Adrenal gland (tissue), 5 donors: ENCODE data around the gene PRR33.

Source experiments
- POLR2A ChIP-seq, 2 donors: fragments of 450-650 bp; IDR thresholded peaks; one replicate each; pipeline ENCODE4 v1.6.1; 2017; ENCODE audit warnings: antibody characterized with exemption in 2 of 2, mild to moderate bottlenecking in 2 of 2, moderate library complexity in 1 of 2
- TF ChIP-seq, protein P1 (sequence below), 6 experiments: fragments of 450-650 bp in 4 of 6; fragments of 200-600 bp in 2 of 6; sonication (generic) in 1 of 6; IDR thresholded peaks; 1 replicate in 5 of 6; 2 replicates in 1 of 6; pipeline versions ENCODE4 v1.5.1 to v1.8.0; 2016 to 2021; ENCODE audit warnings: antibody characterized with exemption in 6 of 6, mild to moderate bottlenecking in 2 of 6, moderate library complexity in 1 of 6
- donor health status: DM: no; HTN: no; CAD: no.

DNA sequence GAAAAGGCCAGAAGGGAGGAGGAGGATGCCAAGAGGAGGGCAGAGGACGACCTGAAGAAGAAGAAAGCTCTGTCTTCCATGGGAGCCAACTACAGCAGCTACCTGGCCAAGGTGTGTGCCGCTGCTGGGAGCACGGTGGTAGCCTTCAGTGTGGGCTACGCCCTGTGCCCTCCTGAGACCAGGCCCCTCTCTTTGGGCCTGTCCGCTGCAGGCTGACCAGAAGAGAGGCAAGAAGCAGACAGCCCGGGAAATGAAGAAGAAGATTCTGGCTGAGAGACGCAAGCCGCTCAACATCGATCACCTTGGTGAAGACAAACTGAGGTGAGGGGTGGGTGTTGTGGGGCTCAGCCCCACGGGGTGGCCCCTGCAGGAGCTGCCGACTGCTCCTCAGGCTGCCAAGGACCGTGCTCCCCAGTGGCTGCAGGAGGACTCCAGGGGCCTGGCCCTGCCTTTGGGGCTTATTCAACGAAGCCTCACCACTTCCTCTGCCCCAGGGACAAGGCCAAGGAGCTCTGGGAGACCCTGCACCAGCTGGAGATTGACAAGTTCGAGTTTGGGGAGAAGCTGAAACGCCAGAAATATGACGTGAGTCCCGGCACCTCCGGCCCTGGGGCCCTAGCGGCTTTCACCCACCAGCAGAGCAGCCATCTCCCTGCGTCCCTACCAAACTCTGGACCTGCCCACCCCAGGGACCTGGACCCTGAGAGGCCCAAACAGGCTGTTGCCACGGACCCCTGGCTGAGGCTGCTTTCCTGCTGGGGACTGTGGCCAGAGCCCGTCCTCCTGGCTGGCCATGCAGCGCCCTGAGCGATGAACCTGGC, 42.9 kb upstream of the PRR33 start:
- TF ChIP-seq, protein P1, sequence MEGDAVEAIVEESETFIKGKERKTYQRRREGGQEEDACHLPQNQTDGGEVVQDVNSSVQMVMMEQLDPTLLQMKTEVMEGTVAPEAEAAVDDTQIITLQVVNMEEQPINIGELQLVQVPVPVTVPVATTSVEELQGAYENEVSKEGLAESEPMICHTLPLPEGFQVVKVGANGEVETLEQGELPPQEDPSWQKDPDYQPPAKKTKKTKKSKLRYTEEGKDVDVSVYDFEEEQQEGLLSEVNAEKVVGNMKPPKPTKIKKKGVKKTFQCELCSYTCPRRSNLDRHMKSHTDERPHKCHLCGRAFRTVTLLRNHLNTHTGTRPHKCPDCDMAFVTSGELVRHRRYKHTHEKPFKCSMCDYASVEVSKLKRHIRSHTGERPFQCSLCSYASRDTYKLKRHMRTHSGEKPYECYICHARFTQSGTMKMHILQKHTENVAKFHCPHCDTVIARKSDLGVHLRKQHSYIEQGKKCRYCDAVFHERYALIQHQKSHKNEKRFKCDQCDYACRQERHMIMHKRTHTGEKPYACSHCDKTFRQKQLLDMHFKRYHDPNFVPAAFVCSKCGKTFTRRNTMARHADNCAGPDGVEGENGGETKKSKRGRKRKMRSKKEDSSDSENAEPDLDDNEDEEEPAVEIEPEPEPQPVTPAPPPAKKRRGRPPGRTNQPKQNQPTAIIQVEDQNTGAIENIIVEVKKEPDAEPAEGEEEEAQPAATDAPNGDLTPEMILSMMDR (IDR thresholded peaks at IDR 0.05) = no peak
- no peak for TF ChIP-seq POLR2A (IDR thresholded peaks at IDR 0.05)
